Ishikawa (cell line): Measurements from ENCODE around the gene NR3C1.

ENCODE experiments used
- CEBPB ChIP-seq: IDR thresholded peaks from 2 replicates; pipeline ENCODE4 v1.6.1; 2012
- CREB1 ChIP-seq: IDR thresholded peaks from 2 replicates; pipeline ENCODE4 v1.6.1; 2012; ENCODE audit warnings: low read depth
- EGR1 ChIP-seq: IDR thresholded peaks from 2 replicates; pipeline ENCODE4 v1.6.1; 2012
- EP300 ChIP-seq: IDR thresholded peaks from 2 replicates; pipeline ENCODE4 v1.6.1; 2012; ENCODE audit warnings: borderline replicate concordance
- FOXM1 ChIP-seq: IDR thresholded peaks from 2 replicates; pipeline ENCODE4 v1.6.1; 2012; ENCODE audit warnings: low read depth, borderline replicate concordance
- NFIC ChIP-seq: IDR thresholded peaks from 2 replicates; pipeline ENCODE4 v1.6.1; 2012
- RAD21 ChIP-seq: IDR thresholded peaks from 2 replicates; pipeline ENCODE4 v1.6.1; 2012; ENCODE audit warnings: low read depth
- TAF1 ChIP-seq: IDR thresholded peaks from 2 replicates; pipeline ENCODE4 v1.6.1; 2012; ENCODE audit warnings: low read depth, mild to moderate bottlenecking
- TCF12 ChIP-seq: IDR thresholded peaks from 2 replicates; pipeline ENCODE4 v1.6.1; 2012; ENCODE audit warnings: low read depth
- TEAD4 ChIP-seq: IDR thresholded peaks from 2 replicates; pipeline ENCODE4 v1.6.1; 2012
- YY1 ChIP-seq: IDR thresholded peaks from 2 replicates; pipeline ENCODE4 v1.6.1; 2012; ENCODE audit warnings: low read depth
- ZBTB7A ChIP-seq: IDR thresholded peaks from 2 replicates; pipeline ENCODE4 v1.6.1; 2012; ENCODE audit warnings: low read depth
- TF ChIP-seq, protein P1 (sequence below): IDR thresholded peaks from 2 replicates; pipeline ENCODE4 v1.6.1; 2012; ENCODE audit warnings: low read depth, mild to moderate bottlenecking
- TF ChIP-seq, protein P2 (sequence below): IDR thresholded peaks from 2 replicates; pipeline ENCODE4 v1.6.1; 2012
- TF ChIP-seq, protein P3 (sequence below): IDR thresholded peaks from 2 replicates; pipeline ENCODE4 v1.6.1; 2012

NR3C1 gene

DNA sequence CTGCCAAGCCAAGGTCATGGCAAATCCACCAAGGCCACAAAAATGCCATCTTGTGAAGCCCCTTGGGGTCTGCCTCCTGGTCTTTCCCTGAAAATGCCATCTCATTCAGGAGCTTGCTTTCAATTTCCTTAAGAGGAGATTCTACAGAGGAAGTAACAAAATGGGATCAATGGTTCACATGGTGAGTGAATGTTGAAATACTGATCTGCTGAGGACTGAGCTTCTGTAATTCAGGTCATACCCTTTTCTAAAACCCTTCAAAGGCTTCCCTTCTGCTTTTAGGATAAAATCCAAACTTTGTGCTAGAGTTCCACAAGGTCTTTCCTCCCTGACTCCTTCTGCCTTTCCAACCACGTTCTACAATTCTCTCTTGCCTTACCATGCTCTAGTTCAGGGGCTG, 24.7 kb upstream of the NR3C1 start:
- TF ChIP-seq TEAD4 (no peak), EGR1 (no peak), NFIC (no peak), ZBTB7A (no peak), CEBPB (no peak), RAD21 (no peak), EP300 (no peak), TCF12 (no peak), YY1 (no peak), TAF1 (no peak), FOXM1 (no peak), CREB1 (no peak)
- TF ChIP-seq, protein P1, sequence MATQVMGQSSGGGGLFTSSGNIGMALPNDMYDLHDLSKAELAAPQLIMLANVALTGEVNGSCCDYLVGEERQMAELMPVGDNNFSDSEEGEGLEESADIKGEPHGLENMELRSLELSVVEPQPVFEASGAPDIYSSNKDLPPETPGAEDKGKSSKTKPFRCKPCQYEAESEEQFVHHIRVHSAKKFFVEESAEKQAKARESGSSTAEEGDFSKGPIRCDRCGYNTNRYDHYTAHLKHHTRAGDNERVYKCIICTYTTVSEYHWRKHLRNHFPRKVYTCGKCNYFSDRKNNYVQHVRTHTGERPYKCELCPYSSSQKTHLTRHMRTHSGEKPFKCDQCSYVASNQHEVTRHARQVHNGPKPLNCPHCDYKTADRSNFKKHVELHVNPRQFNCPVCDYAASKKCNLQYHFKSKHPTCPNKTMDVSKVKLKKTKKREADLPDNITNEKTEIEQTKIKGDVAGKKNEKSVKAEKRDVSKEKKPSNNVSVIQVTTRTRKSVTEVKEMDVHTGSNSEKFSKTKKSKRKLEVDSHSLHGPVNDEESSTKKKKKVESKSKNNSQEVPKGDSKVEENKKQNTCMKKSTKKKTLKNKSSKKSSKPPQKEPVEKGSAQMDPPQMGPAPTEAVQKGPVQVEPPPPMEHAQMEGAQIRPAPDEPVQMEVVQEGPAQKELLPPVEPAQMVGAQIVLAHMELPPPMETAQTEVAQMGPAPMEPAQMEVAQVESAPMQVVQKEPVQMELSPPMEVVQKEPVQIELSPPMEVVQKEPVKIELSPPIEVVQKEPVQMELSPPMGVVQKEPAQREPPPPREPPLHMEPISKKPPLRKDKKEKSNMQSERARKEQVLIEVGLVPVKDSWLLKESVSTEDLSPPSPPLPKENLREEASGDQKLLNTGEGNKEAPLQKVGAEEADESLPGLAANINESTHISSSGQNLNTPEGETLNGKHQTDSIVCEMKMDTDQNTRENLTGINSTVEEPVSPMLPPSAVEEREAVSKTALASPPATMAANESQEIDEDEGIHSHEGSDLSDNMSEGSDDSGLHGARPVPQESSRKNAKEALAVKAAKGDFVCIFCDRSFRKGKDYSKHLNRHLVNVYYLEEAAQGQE = no peak
- TF ChIP-seq, protein P2, sequence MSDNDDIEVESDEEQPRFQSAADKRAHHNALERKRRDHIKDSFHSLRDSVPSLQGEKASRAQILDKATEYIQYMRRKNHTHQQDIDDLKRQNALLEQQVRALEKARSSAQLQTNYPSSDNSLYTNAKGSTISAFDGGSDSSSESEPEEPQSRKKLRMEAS = no peak
- TF ChIP-seq, protein P3, sequence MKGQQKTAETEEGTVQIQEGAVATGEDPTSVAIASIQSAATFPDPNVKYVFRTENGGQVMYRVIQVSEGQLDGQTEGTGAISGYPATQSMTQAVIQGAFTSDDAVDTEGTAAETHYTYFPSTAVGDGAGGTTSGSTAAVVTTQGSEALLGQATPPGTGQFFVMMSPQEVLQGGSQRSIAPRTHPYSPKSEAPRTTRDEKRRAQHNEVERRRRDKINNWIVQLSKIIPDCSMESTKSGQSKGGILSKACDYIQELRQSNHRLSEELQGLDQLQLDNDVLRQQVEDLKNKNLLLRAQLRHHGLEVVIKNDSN = no peak

DNA sequence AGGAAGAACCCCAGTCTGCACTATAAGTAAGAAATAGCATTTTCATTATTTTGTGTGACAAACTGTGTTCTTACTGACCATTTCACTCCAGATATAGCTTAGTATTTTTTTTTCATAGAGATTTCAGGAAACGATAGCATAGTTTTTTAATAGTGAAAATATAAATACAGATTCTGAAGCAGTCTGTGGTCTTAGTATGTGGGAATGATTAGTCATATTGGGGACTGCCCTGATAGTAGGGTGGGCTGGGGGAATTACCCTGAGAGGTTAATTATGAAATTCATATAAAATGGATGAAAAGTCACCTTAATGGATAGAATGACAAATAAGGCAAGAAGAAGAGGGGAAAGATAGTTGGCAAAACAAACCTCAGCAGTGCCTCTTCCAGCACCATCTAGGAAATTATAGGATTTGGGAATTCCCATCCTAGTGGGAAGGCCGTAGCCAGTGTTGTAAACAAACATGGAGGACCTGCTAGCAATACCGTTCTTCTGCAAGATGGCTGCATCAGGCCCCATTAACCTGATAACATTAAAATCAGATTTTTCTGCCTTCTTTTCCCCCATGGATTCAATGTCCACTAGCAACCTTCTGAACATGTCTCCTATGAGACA, 23.7 kb upstream of the NR3C1 start:
- TF ChIP-seq, protein P3 = no peak
- TF ChIP-seq EGR1 (no peak), YY1 (no peak), NFIC (no peak), TEAD4 (no peak), TCF12 (no peak), EP300 (no peak), CREB1 (no peak), FOXM1 (no peak), ZBTB7A (no peak), TAF1 (no peak), CEBPB (no peak), RAD21 (no peak)
- TF ChIP-seq, protein P2 = no peak
- TF ChIP-seq, protein P1 = no peak

DNA sequence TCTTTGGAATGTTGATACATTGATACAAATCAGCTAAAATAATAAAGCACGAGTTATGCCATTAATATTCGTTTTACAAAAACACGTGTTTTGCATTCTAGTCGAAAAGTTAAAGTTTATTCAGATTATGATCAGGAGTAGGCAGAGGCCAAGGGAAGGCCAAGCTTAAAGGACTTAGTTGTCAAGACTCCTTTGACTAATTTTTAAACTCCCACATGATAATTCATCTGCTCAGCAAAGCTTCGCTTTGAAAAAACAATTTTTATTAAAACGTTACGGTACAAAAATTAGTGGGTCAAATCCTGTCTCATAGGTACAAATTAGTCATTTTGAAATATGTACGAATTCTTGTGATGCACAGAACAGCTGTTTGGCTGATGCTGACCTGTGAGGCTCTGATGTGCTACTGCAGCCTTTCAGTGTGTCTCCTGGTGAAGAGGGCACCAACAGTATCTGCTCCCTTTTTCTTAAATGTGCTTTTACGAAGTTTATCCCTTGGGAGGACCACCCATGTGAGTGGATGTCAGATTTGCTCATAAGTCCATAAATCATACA, 23.0 kb upstream of the NR3C1 start:
- TF ChIP-seq YY1 (no peak), CREB1 (no peak), TEAD4 (no peak), EP300 (no peak), TAF1 (no peak), EGR1 (no peak), FOXM1 (no peak), CEBPB (no peak)
- TF ChIP-seq, protein P2 = no peak
- TF ChIP-seq, protein P3 = no peak
- TF ChIP-seq, protein P1 = no peak

DNA sequence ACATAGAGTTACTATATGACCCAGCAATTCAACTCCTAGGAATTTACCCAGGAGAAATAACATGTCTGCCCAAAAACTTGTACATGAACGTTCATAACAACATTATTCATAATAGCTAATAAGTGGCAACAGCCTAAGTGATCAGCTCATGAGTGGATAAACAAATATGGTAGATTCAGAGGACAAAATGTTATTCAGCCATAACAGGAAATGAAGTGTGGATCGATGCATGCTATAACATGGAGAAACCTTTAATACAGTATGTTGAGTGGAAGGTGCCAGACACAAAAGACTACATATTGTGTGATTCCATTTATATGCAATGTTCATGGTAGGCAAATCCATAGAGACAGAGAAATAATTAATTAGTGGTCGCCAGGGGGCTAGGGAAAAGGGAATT, 22.3 kb upstream of the NR3C1 start:
- no peak for TF ChIP-seq YY1
- no peak for TF ChIP-seq TEAD4
- TF ChIP-seq, protein P2 = no peak
- no peak for TF ChIP-seq EP300
- no peak for TF ChIP-seq TCF12
- TF ChIP-seq TAF1 = no peak
- TF ChIP-seq CREB1 = no peak
- TF ChIP-seq FOXM1 = no peak
- no peak for TF ChIP-seq CEBPB
